ENCODE data around the gene SIN3B. TPM values are rescaled to one million over a fixed set of nuclear protein-coding genes. Genes with fewer than 3 reads are reported as not detected.

Gene SIN3B
- total and polyA plus RNA-seq, 9 of the 15 experiments (the other 6 are each of a cell fraction or from before 2014, with no cell fraction given) = 0.51 to 34.2 (median 14.3) TPM

GRCh38 chr19:16885166-16885565 is 56.0 kb downstream of the SIN3B start:
- in situ Hi-C loops (cut with MboI) = no loop called here
- ATAC-seq (no peak), DNase-seq (ENCODE audit: extremely low read depth in 1 of 4, low spot score in 3 of 4) (peak in 1 of 4 experiments; percentile 20), FAIRE-seq (peak; percentile 11)
- BruUV-seq (replicated peaks) = no TSS peak
- Histone ChIP-seq H4K20me1 (replicated peaks; ENCODE audit: control insufficient read depth, insufficient read depth, low read length) (no peaks in the 10 kb centered on the region), H3K27me3 (ENCODE audit: control insufficient read depth in 2 of 2, insufficient read depth in 2 of 2, low read length in 2 of 2) (no peaks in the 10 kb centered on the region), H3K4me2 (ENCODE audit: insufficient read depth, low read length) (no peak overlapping the region), H3K9me3 (replicated peaks; ENCODE audit: control insufficient read depth, insufficient read depth, low read depth, low read length) (peaks cover 13% of the 10 kb centered on the region), H2AFZ (ENCODE audit: low read depth, low read length) (no peak overlapping the region), H3K4me1 (replicated peaks in 1 of 2; ENCODE audit: control insufficient read depth in 2 of 2, insufficient read depth in 2 of 2, low read length in 2 of 2) (peaks cover 21 to 39% of the 10 kb centered on the region in 2 experiments), H3K79me2 (ENCODE audit: control insufficient read depth, insufficient read depth, low read length) (peaks cover 18% of the 10 kb centered on the region), H3K9ac (ENCODE audit: insufficient read depth in 1 of 2, low read depth in 2 of 2, low read length in 2 of 2) (peak overlapping the region in 1 of 2 experiments; percentile 13; a peak in 1 of 4 replicates), H3K27ac (ENCODE audit: extremely low read depth, low read depth, low read length) (no peak overlapping the region), H3K9me1 (ENCODE audit: control insufficient read depth, insufficient read depth, low read length) (no peaks in the 10 kb centered on the region), H3K4me3 (no peak overlapping the region), H3K36me3 (ENCODE audit: control insufficient read depth, insufficient read depth, low read length) (peaks cover 7% of the 10 kb centered on the region; the same call in 2 of the 3 replicates)
- intact Hi-C loops (cut with micrococcal nuclease) = no loop called here
- ChIA-PET CTCF (ENCODE audit: low intra/inter-chr PET ratio) (no interaction called here), POLR2A (interaction anchor here (2.0 kb wide), 1 partner anchor 9 kb away, joined by 5 read pairs; no protein-coding TSS in a partner anchor)
- 0 out of 2 replicates have a peak, but pooled peaks have one; percentile 12 for TF ChIP-seq NFE2 (IDR thresholded peaks at IDR 0.05; ENCODE audit: low read depth)
- no peak for TF ChIP-seq EGR1 (conservative IDR thresholded peaks at IDR 0.05)
- 0 out of 2 replicates have a peak, but pooled peaks have one; percentile 38 for TF ChIP-seq ZNF384 (IDR thresholded peaks at IDR 0.05; ENCODE audit: low read depth, low read length)
- WGBS (ENCODE audit: insufficient coverage, low coverage, missing lambda C conversion rate) = 37% methylated on average over 4 of the region's 5 CpGs

GRCh38 chr19:16886305-16886880 is 57.2 kb downstream of the SIN3B start:
- no peak for FAIRE-seq
- TF ChIP-seq ZFP91 (CRISPR knock-in tag; IDR thresholded peaks at IDR 0.05) (no peak), GABPB1 (CRISPR knock-in tag; IDR thresholded peaks at IDR 0.05) (no peak), TRIM24 (IDR thresholded peaks at IDR 0.05) (peak in 1 of 2 experiments; percentile 58; a peak in 2 of 4 replicates), IRF9 (tag; IDR thresholded peaks at IDR 0.05) (0 out of 2 replicates have a peak, but pooled peaks have one; percentile 46), KHSRP (IDR thresholded peaks at IDR 0.05) (no peak), ATF2 (CRISPR knock-in tag; IDR thresholded peaks at IDR 0.05) (no peak), NUFIP1 (IDR thresholded peaks at IDR 0.05; ENCODE audit: partially characterized antibody) (no peak), ETV6 (IDR thresholded peaks at IDR 0.05; ENCODE audit: borderline replicate concordance in 1 of 2, low read depth in 2 of 2, low read length in 1 of 2) (no peak), ETV6 (CRISPR knock-in tag; IDR thresholded peaks at IDR 0.05; ENCODE audit: borderline replicate concordance) (no peak)

More at GRCh38 chr19:16886305-16886880, 57.2 kb downstream of the SIN3B start:
- Histone ChIP-seq H3K4me2 (ENCODE audit: insufficient read depth, low read length) (no peak overlapping the region), H3K79me2 (ENCODE audit: control insufficient read depth, insufficient read depth, low read length) (peaks cover 30% of the 10 kb centered on the region), H4K20me1 (replicated peaks; ENCODE audit: control insufficient read depth, insufficient read depth, low read length) (no peaks in the 10 kb centered on the region), H3K36me3 (ENCODE audit: control insufficient read depth, insufficient read depth, low read length) (peaks cover 11% of the 10 kb centered on the region; the same call in 2 of the 3 replicates), H3K27ac (ENCODE audit: extremely low read depth, low read depth, low read length) (peak overlapping the region; percentile 100), H3K27me3 (ENCODE audit: control insufficient read depth in 2 of 2, insufficient read depth in 2 of 2, low read length in 2 of 2) (no peaks in the 10 kb centered on the region), H3K4me3 (no peak overlapping the region), H3K9ac (ENCODE audit: insufficient read depth in 1 of 2, low read depth in 2 of 2, low read length in 2 of 2) (peak overlapping the region; percentile 18 to 80; a peak in 3 of 4 replicates), H2AFZ (ENCODE audit: low read depth, low read length) (peak overlapping the region; percentile 53; the same call in 1 of the 2 replicates), H3K9me3 (replicated peaks; ENCODE audit: control insufficient read depth, insufficient read depth, low read depth, low read length) (peaks cover 13% of the 10 kb centered on the region), H3K9me1 (ENCODE audit: control insufficient read depth, insufficient read depth, low read length) (no peaks in the 10 kb centered on the region), H3K4me1 (replicated peaks in 1 of 2; ENCODE audit: control insufficient read depth in 2 of 2, insufficient read depth in 2 of 2, low read length in 2 of 2) (peaks cover 30 to 50% of the 10 kb centered on the region in 2 experiments)
- intact Hi-C loops (cut with micrococcal nuclease) (no loop called here), in situ Hi-C loops (cut with MboI) (no loop called here)
- no TSS peak for BruUV-seq (replicated peaks)
- peak in 1 of 4 experiments; percentile 35 for DNase-seq (ENCODE audit: extremely low read depth in 1 of 4, low spot score in 3 of 4)
- CTCF ChIA-PET (ENCODE audit: low intra/inter-chr PET ratio) = no interaction called here
- WGBS (ENCODE audit: insufficient coverage, low coverage, missing lambda C conversion rate) = 70% methylated on average over 16 of the region's 20 CpGs
- POLR2A ChIA-PET = interaction anchor here (0.7 to 2.0 kb wide), 3 partner anchors 8 to 1758 kb away, joined by 3 to 5 read pairs (median 5); no protein-coding TSS in a partner anchor
- ATAC-seq = no peak
